CD4-positive, alpha-beta T cell treated with Interferon gamma for 1 hour (primary cell): ENCODE measurements around the gene PDIA5.

ENCODE experiments used
- DNase-seq: peaks from one replicate; pipeline ENCODE4 v3.0.0-alpha.2; 2020

PDIA5 gene

GRCh38 chr3:123122525-123123315 is 55.9 kb downstream of the PDIA5 start:
- DNase-seq: no peak

DNA sequence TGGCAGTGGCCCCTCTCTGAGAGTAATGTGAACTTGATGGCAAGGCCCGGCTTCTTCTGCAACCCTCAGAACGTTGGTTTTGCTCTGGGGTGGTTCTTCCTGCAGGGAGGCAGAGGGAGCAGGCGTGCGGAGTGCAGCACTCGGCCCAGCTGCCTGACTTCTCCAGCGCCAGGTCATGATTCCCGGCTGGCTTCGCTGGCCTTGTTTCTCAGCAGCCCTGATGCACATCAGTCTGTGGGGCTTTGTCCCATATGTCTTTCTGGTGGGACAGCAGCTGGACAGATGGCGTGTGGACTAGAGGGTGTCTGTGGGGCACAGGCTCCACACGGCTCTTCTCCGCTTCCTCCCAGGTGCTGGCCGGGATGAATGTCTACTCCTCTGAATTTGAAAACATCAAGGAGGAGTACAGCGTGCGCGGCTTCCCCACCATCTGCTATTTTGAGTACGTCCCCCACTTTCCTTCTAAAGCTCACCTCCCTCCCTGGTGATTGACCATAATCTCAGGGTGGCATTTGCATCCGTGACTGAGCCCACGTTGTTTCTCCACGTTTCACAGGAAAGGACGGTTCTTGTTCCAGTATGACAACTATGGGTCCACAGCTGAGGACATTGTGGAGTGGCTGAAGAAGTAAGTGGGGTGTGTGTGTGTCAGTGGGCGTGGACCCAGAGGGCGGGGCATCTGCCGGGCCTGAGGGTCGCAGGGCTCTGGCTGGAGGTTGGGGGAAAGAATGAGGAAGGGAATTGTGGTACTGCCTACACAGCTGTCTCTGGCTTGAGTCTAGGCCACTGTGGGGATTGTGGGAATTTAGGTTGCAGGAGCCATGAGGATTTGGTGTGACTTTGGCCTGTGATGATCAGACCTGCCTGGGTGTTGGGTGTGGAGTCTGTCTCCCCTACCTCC is 57.1 kb downstream of the PDIA5 start:
- no peak for DNase-seq

- DNase-seq: no peak
Observed at GRCh38 chr3:123124971-123125370, 58.1 kb downstream of the PDIA5 start.

DNA sequence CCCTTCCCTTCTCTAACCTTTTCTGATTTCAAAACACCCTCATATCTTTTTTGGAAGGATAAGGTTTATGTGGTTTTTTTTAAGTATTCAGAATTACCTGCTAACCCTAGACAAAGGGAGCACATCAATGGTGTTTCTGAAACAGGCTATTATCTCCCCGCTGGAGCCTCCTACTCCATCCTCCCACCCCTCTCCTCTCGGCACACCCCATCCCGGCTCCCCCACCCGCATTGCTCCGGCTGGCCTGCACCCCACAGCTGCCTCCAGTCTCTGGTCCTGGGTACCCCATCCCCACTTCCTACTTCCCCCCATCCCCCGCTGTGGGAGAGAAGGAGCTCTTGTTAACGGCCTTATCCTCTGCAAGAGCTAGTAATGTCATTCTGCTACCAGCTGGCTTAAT is 59.2 kb downstream of the PDIA5 start:
- DNase-seq: no peak

- no peak for DNase-seq
Observed at GRCh38 chr3:123126653-123127052, 59.8 kb downstream of the PDIA5 start.

- no peak for DNase-seq
Observed at GRCh38 chr3:123129092-123129491, 62.3 kb downstream of the PDIA5 start.

GRCh38 chr3:123129532-123129931 is 62.7 kb downstream of the PDIA5 start:
- no peak for DNase-seq

GRCh38 chr3:123130079-123130750 is 63.4 kb downstream of the PDIA5 start:
- DNase-seq: no peak

DNA sequence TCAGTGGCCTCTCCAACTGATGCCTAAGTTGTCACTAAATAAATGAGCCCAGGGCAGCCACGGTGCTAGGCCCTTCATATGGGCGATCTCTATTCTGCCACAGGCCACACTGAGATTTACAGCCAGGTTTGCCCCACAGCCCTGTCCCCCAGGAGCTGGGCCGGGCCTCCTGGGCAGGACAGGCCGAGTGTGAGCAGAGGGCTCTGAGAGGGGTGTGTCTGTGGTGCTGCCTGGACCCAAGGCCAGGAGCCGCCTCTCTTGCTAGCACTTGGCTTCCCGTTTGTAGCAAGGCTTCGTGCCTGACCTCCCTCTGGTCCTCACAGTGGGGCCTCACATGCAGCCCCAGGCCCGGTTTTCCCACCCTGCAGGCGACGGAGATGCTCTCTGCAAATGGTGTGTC is 67.8 kb downstream of the PDIA5 start:
- no peak for DNase-seq

DNA sequence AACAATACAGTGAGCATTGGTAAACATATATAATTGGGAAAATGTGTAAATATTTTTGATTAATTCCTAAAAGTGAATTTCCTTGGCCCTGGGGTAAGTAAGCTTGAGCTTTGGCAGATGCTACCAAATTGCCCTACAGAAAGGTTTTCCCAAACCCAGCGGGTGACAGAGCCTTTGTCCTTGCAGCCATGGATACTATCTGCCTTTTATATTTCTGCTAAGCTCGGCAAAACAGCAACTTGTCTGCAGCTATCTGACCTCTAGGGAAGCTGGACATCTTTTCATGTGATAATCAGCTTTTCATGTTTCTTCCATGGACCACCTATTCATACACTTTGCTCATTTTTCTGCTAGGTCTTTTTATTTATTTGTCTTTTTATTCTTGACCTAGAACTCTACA is 70.2 kb downstream of the PDIA5 start:
- no peak for DNase-seq

- no peak for DNase-seq
Observed at GRCh38 chr3:123138839-123139444, 72.1 kb downstream of the PDIA5 start.

DNA sequence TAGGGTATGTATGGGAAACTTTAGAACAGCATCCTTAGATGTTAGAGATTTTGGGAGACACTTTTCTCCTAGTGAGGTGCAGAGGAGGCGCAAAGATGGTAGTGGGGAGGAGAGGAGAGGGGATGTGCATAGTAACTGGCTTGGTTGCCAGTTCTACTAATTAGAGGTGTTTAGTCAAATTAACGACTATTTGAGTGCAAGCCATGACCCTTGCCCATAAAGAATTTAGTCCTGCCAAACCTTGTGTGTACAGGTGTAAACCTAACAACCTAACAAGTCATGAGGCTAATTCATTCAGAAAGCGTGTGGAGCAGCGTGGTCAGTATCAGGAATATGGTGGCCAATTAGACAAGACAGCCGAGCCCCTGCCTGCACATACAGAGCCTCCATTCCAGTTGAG is 72.7 kb downstream of the PDIA5 start:
- DNase-seq: no peak

- no peak for DNase-seq
Observed at GRCh38 chr3:123140550-123140949, 73.7 kb downstream of the PDIA5 start.

DNA sequence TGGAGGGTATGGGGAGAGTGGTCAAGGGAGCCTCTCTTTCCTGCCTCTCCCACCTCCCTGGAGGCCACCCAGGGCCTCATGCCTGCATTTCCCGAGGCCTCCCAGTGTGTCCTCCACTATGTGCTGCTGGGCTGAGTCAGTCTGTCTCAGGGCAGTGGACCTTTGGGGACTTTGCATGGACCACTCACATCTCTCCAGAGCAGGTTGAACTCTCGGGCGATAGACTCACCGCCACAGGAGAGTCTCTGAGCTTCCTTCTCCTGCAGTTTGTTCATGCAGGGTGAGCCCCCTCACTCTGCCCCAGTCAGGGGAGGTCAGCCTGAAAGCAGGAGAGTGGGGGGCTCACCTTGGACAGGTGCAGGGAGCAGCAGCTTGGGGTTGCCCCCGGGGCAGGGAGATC is 74.5 kb downstream of the PDIA5 start:
- no peak for DNase-seq

- DNase-seq: no peak
Observed at GRCh38 chr3:123143669-123144411, 77.0 kb downstream of the PDIA5 start.

DNA sequence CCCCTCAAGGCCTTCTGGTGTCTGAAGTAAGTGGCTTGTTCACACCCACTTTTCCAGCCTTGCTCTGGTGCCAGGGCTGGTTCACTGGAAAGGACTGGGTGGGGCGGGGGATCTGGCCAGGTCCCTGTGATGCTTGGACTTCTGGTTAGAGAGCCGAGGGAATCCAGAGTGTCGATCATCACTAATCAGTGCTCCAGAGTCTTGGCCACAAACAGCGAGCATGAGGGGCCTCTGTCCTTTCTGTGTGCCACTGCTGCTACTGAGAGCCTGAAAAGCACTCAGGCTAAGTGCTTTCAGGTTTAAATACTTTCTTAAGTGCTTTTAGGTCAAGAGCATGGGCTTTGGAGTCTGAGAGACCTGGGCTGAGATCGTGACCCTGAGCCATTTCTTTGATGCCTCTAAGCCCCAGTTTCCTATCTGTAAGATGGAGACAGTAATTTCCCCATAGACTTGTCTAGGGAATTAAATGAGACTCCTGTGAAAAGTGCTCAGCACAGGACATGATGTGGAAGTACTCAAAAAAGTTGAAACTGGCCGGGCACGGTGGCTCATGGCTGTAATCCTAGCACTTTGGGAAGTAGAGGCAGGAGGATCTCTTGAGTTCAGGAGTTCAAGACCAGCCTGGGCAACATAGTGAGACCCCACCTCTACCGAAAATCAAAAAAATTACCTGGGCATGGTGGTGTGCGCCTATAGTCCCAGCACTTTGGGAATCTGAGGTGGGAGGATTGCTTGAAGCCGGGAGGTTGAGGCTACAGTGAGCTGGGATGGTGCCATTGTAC is 81.1 kb downstream of the PDIA5 start:
- no peak for DNase-seq

- DNase-seq: no peak
Observed at GRCh38 chr3:123148772-123149171, 81.9 kb downstream of the PDIA5 start.

- no peak for DNase-seq
Observed at GRCh38 chr3:123149525-123149924, 82.7 kb downstream of the PDIA5 start.

DNA sequence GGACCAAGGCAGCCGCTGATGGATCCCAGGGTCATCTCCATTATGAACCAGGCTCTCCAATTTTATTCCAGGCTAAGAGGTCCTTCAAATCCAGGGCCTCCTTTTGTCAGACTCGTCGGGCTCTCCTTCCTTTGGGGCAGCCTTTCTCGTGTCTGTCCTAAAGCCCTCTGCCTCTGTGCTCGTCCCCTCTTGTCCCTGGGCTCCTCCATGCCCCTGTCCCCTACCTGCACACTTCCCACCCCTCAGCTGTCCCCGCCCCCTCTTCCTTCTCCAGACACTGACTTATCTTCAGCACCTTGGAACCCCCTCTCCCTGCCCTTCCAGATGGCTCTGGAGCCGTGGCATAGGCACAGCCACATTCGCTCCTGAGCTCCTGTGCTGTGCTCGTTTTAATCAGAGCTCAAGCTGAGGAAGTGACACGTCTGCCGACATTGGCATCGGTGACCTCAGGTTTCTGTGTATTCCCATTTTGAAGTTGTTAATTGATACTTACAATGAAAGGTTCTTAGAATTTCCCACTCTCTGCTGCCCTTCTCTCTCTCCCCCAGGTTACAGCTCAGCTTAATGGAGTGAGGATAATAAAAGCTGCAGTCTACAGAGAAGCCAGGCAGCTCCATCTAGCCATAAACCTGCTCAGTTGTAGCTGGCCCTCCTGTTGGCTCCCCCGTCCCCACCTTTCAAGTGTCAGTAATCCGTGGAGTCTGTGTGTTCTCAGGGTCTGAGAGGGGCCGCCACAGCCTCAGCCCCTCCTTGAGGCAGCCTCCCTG is 83.8 kb downstream of the PDIA5 start:
- DNase-seq: no peak

GRCh38 chr3:123151251-123151705 is 84.5 kb downstream of the PDIA5 start:
- no peak for DNase-seq
